ENCODE results near the gene CFAP251.
A peak's percentile ranks its signal among the peaks of the same experiment; 100 is the strongest.
"Not testable (repeated sequence)": the region's sequence is repeated elsewhere in the genome, so short reads cannot be mapped to it uniquely, and the experiment has no call there.

CFAP251 gene

GRCh38 chr12:121888478-121889273 lies 29.7 kb upstream of the CFAP251 start, which contains the start of gene PSMD9:
TSS of gene PSMD9 (plus strand) at chr12:121888790. CDS start at chr12:121888857, 67 bp downstream.
- Histone ChIP-seq H3K79me2 (ENCODE audit: control insufficient read depth, insufficient read depth, low read length) (peaks cover 9% of the 10 kb centered on the region), H2BK15ac (replicated peaks; ENCODE audit: low read depth) (no peak within 1 kb of the TSS), H3K4me2 (ENCODE audit: low read length) (peak within 1 kb of the TSS; percentile 71), H3K18ac (ENCODE audit: low read length) (peak within 1 kb of the TSS; percentile 21), H2BK120ac (ENCODE audit: low read depth, low read length) (no peak within 1 kb of the TSS), H3K36me3 (ENCODE audit: control insufficient read depth, insufficient read depth, low read length) (no peaks in the 10 kb centered on the region), H3K79me1 (ENCODE audit: low read length) (peaks cover 7% of the 10 kb centered on the region), H2BK5ac (ENCODE audit: low read length) (peak within 1 kb of the TSS; percentile 42), H3K27me3 (ENCODE audit: insufficient read depth, low read length, poor library complexity) (no peaks in the 10 kb centered on the region), H3K4ac (ENCODE audit: low read depth, low read length) (peak within 1 kb of the TSS; percentile 66), H3K56ac (ENCODE audit: low read length) (peak within 1 kb of the TSS; percentile 97), H3K9ac (ENCODE audit: low read length) (peak within 1 kb of the TSS; percentile 93), H3K23ac (ENCODE audit: low read length) (peak within 1 kb of the TSS; percentile 74), H3K4me3 (ENCODE audit: low read length) (peak within 1 kb of the TSS; percentile 76), H4K8ac (ENCODE audit: low read depth, low read length) (peak within 1 kb of the TSS; percentile 99), H4K5ac (ENCODE audit: low read length) (peak within 1 kb of the TSS; percentile 89), H3K27ac (ENCODE audit: low read depth, low read length) (peak within 1 kb of the TSS; percentile 94), H3K4me1 (ENCODE audit: control insufficient read depth, low read depth, low read length) (peaks cover 2% of the 10 kb centered on the region), H2AK5ac (ENCODE audit: low read length) (no peak within 1 kb of the TSS)
- peak; percentile 98 for DNase-seq
- WGBS (ENCODE audit: extremely low coverage, insufficient coverage, low lambda C conversion rate) = no CpG with 5 or more reads among the region's 67 CpGs

- no peaks in the 10 kb centered on the region for H3K36me3 ChIP-seq (ENCODE audit: control insufficient read depth, insufficient read depth, low read length)
- H3K23ac ChIP-seq (ENCODE audit: low read length) = no peak overlapping the region
- peak overlapping the region; percentile 94 for H3K27ac ChIP-seq (ENCODE audit: low read depth, low read length)
- H3K4me3 ChIP-seq (ENCODE audit: low read length) = peak overlapping the region; percentile 76
- H3K4me2 ChIP-seq (ENCODE audit: low read length) = peak overlapping the region; percentile 43
- no peak overlapping the region for H4K8ac ChIP-seq (ENCODE audit: low read depth, low read length)
- H3K79me2 ChIP-seq (ENCODE audit: control insufficient read depth, insufficient read depth, low read length) = peaks cover 9% of the 10 kb centered on the region
- no peak for DNase-seq
- H2BK5ac ChIP-seq (ENCODE audit: low read length) = no peak overlapping the region
- peak overlapping the region; percentile 93 for H3K9ac ChIP-seq (ENCODE audit: low read length)
- H3K56ac ChIP-seq (ENCODE audit: low read length) = peak overlapping the region; percentile 97
- H2BK120ac ChIP-seq (ENCODE audit: low read depth, low read length) = no peak overlapping the region
- no CpG with 5 or more reads among the region's 7 CpGs for WGBS (ENCODE audit: extremely low coverage, insufficient coverage, low lambda C conversion rate)
- no peak overlapping the region for H3K18ac ChIP-seq (ENCODE audit: low read length)
- H4K5ac ChIP-seq (ENCODE audit: low read length) = no peak overlapping the region
- H3K4ac ChIP-seq (ENCODE audit: low read depth, low read length) = no peak overlapping the region
- no peak overlapping the region for H2BK15ac ChIP-seq (replicated peaks; ENCODE audit: low read depth)
- peaks cover 4% of the 10 kb centered on the region for H3K4me1 ChIP-seq (ENCODE audit: control insufficient read depth, low read depth, low read length)
- H3K79me1 ChIP-seq (ENCODE audit: low read length) = peaks cover 7% of the 10 kb centered on the region
- H2AK5ac ChIP-seq (ENCODE audit: low read length) = no peak overlapping the region
- no peaks in the 10 kb centered on the region for H3K27me3 ChIP-seq (ENCODE audit: insufficient read depth, low read length, poor library complexity)
Observed at GRCh38 chr12:121889274-121889624, 29.1 kb upstream of the CFAP251 start.

- H3K4ac ChIP-seq (ENCODE audit: low read depth, low read length); H4K8ac ChIP-seq (ENCODE audit: low read depth, low read length); H2BK15ac ChIP-seq (replicated peaks; ENCODE audit: low read depth); DNase-seq; H3K27ac ChIP-seq (ENCODE audit: low read depth, low read length); H2BK5ac ChIP-seq (ENCODE audit: low read length); H3K79me2 ChIP-seq (ENCODE audit: control insufficient read depth, insufficient read depth, low read length); H2AK5ac ChIP-seq (ENCODE audit: low read length); H3K18ac ChIP-seq (ENCODE audit: low read length); H3K4me1 ChIP-seq (ENCODE audit: control insufficient read depth, low read depth, low read length); H3K27me3 ChIP-seq (ENCODE audit: insufficient read depth, low read length, poor library complexity); H3K23ac ChIP-seq (ENCODE audit: low read length); H3K79me1 ChIP-seq (ENCODE audit: low read length); H3K36me3 ChIP-seq (ENCODE audit: control insufficient read depth, insufficient read depth, low read length); H2BK120ac ChIP-seq (ENCODE audit: low read depth, low read length); H4K5ac ChIP-seq (ENCODE audit: low read length): not testable (repeated sequence)
- Histone ChIP-seq H3K9ac (ENCODE audit: low read length) (peak overlapping the region; percentile 93), H3K56ac (ENCODE audit: low read length) (peak overlapping the region; percentile 11), H3K4me2 (ENCODE audit: low read length) (peak overlapping the region; percentile 43), H3K4me3 (ENCODE audit: low read length) (peak overlapping the region; percentile 1)
- WGBS (ENCODE audit: extremely low coverage, insufficient coverage, low lambda C conversion rate) = no CpG with 5 or more reads among the region's 6 CpGs
Observed at GRCh38 chr12:121889661-121890060, 28.7 kb upstream of the CFAP251 start.

GRCh38 chr12:121892673-121893561 lies 25.5 kb upstream of the CFAP251 start:
- Histone ChIP-seq H3K56ac (ENCODE audit: low read length) (peak overlapping the region; percentile 10), H3K4me2 (ENCODE audit: low read length) (no peak overlapping the region), H3K36me3 (ENCODE audit: control insufficient read depth, insufficient read depth, low read length) (peaks cover 4% of the 10 kb centered on the region), H2BK15ac (replicated peaks; ENCODE audit: low read depth) (no peak overlapping the region), H3K79me2 (ENCODE audit: control insufficient read depth, insufficient read depth, low read length) (peaks cover 9% of the 10 kb centered on the region), H4K5ac (ENCODE audit: low read length) (no peak overlapping the region), H3K4me3 (ENCODE audit: low read length) (no peak overlapping the region), H3K9ac (ENCODE audit: low read length) (peak overlapping the region; percentile 24), H2BK5ac (ENCODE audit: low read length) (no peak overlapping the region), H4K8ac (ENCODE audit: low read depth, low read length) (no peak overlapping the region), H3K4me1 (ENCODE audit: control insufficient read depth, low read depth, low read length) (peaks cover 4% of the 10 kb centered on the region), H3K4ac (ENCODE audit: low read depth, low read length) (no peak overlapping the region), H3K27ac (ENCODE audit: low read depth, low read length) (no peak overlapping the region), H3K18ac (ENCODE audit: low read length) (no peak overlapping the region), H3K23ac (ENCODE audit: low read length) (no peak overlapping the region), H3K79me1 (ENCODE audit: low read length) (peaks cover 9% of the 10 kb centered on the region), H3K27me3 (ENCODE audit: insufficient read depth, low read length, poor library complexity) (no peaks in the 10 kb centered on the region), H2AK5ac (ENCODE audit: low read length) (no peak overlapping the region), H2BK120ac (ENCODE audit: low read depth, low read length) (no peak overlapping the region)
- WGBS (ENCODE audit: extremely low coverage, insufficient coverage, low lambda C conversion rate) = no CpG with 5 or more reads among the region's 13 CpGs
- DNase-seq = no peak

GRCh38 chr12:121893961-121894460 lies 24.4 kb upstream of the CFAP251 start:
- Histone ChIP-seq H2BK15ac (replicated peaks; ENCODE audit: low read depth) (no peak overlapping the region), H3K4ac (ENCODE audit: low read depth, low read length) (no peak overlapping the region), H3K18ac (ENCODE audit: low read length) (no peak overlapping the region), H3K4me1 (ENCODE audit: control insufficient read depth, low read depth, low read length) (peaks cover 4% of the 10 kb centered on the region), H3K4me3 (ENCODE audit: low read length) (no peak overlapping the region), H2AK5ac (ENCODE audit: low read length) (no peak overlapping the region), H3K27me3 (ENCODE audit: insufficient read depth, low read length, poor library complexity) (no peaks in the 10 kb centered on the region), H3K79me2 (ENCODE audit: control insufficient read depth, insufficient read depth, low read length) (peaks cover 9% of the 10 kb centered on the region), H2BK120ac (ENCODE audit: low read depth, low read length) (no peak overlapping the region), H3K36me3 (ENCODE audit: control insufficient read depth, insufficient read depth, low read length) (peaks cover 5% of the 10 kb centered on the region), H4K5ac (ENCODE audit: low read length) (no peak overlapping the region), H3K9ac (ENCODE audit: low read length) (no peak overlapping the region), H3K23ac (ENCODE audit: low read length) (no peak overlapping the region), H3K79me1 (ENCODE audit: low read length) (peaks cover 9% of the 10 kb centered on the region), H4K8ac (ENCODE audit: low read depth, low read length) (no peak overlapping the region), H3K27ac (ENCODE audit: low read depth, low read length) (no peak overlapping the region), H3K56ac (ENCODE audit: low read length) (no peak overlapping the region), H2BK5ac (ENCODE audit: low read length) (no peak overlapping the region), H3K4me2 (ENCODE audit: low read length) (no peak overlapping the region)
- WGBS (ENCODE audit: extremely low coverage, insufficient coverage, low lambda C conversion rate) = no CpG with 5 or more reads among the region's 1 CpG
- DNase-seq = peak; percentile 32

All from mesendoderm (in vitro differentiated cells).